Endothelial cell of umbilical vein (primary cell): Measurements from ENCODE around the gene FRK. TPM values are rescaled to one million over a fixed set of nuclear protein-coding genes. Genes with fewer than 3 reads are reported as not detected.

ENCODE experiments used
- BruUV-seq: library from RNA; stranded (reverse); fragments of 400-500 nt; replicated peaks from 2 replicates; lab custom pipeline; 2021; lab: Mats Ljungman, UMichigan
- CTCF ChIA-PET: fragments of 300-600, 350-600 bp; sonication (Branson Sonifier 250); formaldehyde crosslinking; loops from one replicate; lab custom pipeline; 2021; ENCODE audit warnings: antibody characterized with exemption, inconsistent platforms; lab: Charles Lee
- POLR2A ChIA-PET: fragments of 300-600, 350-600 bp; sonication (Branson Sonifier 250); formaldehyde crosslinking; loops from one replicate; lab custom pipeline; 2021; ENCODE audit warnings: antibody characterized with exemption, inconsistent platforms; lab: Charles Lee
- DNase-seq: peaks from one replicate; pipeline ENCODE4 v3.0.0-alpha.2; 2011; ENCODE audit warnings: low read depth, low spot score
- FAIRE-seq: peaks from 2 replicates; lab custom pipeline; 2011; peaks lifted over from hg19 to GRCh38; lab: Jason Lieb, UNC
- H2AFZ ChIP-seq: 2 replicates; pipeline ENCODE4 v1.6.0; 2012; ENCODE audit warnings: low read depth, low read length, control low read depth, inconsistent platforms
- H3K27ac ChIP-seq: 2 replicates; pipeline ENCODE4 v1.5.1; 2011; ENCODE audit warnings: low read depth, mild to moderate bottlenecking, control low read depth, low read length, moderate library complexity; ENCODE audit not compliant: insufficient read depth
- H3K27me3 ChIP-seq, 2 experiments: 2 replicates each; pipeline versions ENCODE4 v1.6.0 to v1.6.1; 2011; ENCODE audit warnings: low read length in 2 of 2, mixed read lengths in 1 of 2; ENCODE audit not compliant: control insufficient read depth in 2 of 2, insufficient read depth in 2 of 2
- H3K36me3 ChIP-seq, 2 experiments: 2 replicates in 1 of 2; 3 replicates in 1 of 2; pipeline ENCODE4 v1.5.1; 2011; ENCODE audit warnings: low read length in 2 of 2, mild to moderate bottlenecking in 1 of 2, moderate library complexity in 1 of 2; ENCODE audit not compliant: control insufficient read depth in 2 of 2, insufficient read depth in 2 of 2; ENCODE audit errors: extremely low read depth in 1 of 2
- H3K4me1 ChIP-seq: 3 replicates; pipeline ENCODE4 v1.5.1; 2011; ENCODE audit warnings: mild to moderate bottlenecking, low read length; ENCODE audit not compliant: control insufficient read depth, insufficient read depth; ENCODE audit errors: extremely low read depth
- H3K4me2 ChIP-seq: 2 replicates; pipeline ENCODE4 v1.6.1; 2011; ENCODE audit warnings: low read length, control low read depth, mixed read lengths; ENCODE audit not compliant: insufficient read depth
- H3K4me3 ChIP-seq, 3 experiments: fragments of 200-600 bp in 1 of 3; sonication (generic), shearing (Covaris generic) in 1 of 3; replicated peaks in 1 of 3; 2 replicates each; pipeline ENCODE4 v1.5.1; 2011 to 2016; ENCODE audit warnings: control low read depth in 3 of 3, low read length in 3 of 3, mild to moderate bottlenecking in 2 of 3, inconsistent platforms in 1 of 3, low read depth in 1 of 3, moderate library complexity in 1 of 3; ENCODE audit not compliant: insufficient read depth in 1 of 3
- H3K79me2 ChIP-seq: 2 replicates; pipeline ENCODE4 v1.6.0; 2012; ENCODE audit warnings: low read length, inconsistent platforms; ENCODE audit not compliant: control insufficient read depth, insufficient read depth
- H3K9ac ChIP-seq: replicated peaks from 2 replicates; pipeline ENCODE3; 2011; ENCODE audit warnings: low read length, control low read depth; ENCODE audit not compliant: insufficient read depth; ENCODE audit errors: extremely low read depth
- H3K9me1 ChIP-seq: replicated peaks from 3 replicates; pipeline ENCODE4 v1.6.0; 2011; ENCODE audit warnings: mild to moderate bottlenecking, low read length; ENCODE audit not compliant: control insufficient read depth, insufficient read depth; ENCODE audit errors: extremely low read depth
- H3K9me3 ChIP-seq: replicated peaks from 2 replicates; pipeline ENCODE4 v1.5.1; 2012; ENCODE audit warnings: low read length, inconsistent platforms; ENCODE audit not compliant: control insufficient read depth, insufficient read depth
- H4K20me1 ChIP-seq: replicated peaks from 2 replicates; pipeline ENCODE3; 2011; ENCODE audit warnings: mild to moderate bottlenecking, low read length; ENCODE audit not compliant: control insufficient read depth, insufficient read depth; ENCODE audit errors: extremely low read depth
- CTCF ChIP-seq, 2 donors: IDR thresholded peaks; 1 replicate in 1 of 2; 2 replicates in 1 of 2; pipeline ENCODE4 v1.5.1; 2011; ENCODE audit warnings: low read length in 2 of 2, mild to moderate bottlenecking in 2 of 2, moderate library complexity in 2 of 2, control low read depth in 1 of 2, inconsistent platforms in 1 of 2, low read depth in 1 of 2; ENCODE audit not compliant: insufficient read depth in 1 of 2; ENCODE audit errors: extremely low read depth in 1 of 2
- EZH2 ChIP-seq: IDR thresholded peaks from 2 replicates; pipeline ENCODE4 v1.6.1; 2012; ENCODE audit warnings: borderline replicate concordance, low read depth, mild to moderate bottlenecking, moderate library complexity, low read length, inconsistent platforms; ENCODE audit not compliant: severe bottlenecking
- FOS ChIP-seq: IDR thresholded peaks from 2 replicates; pipeline ENCODE4 v1.6.1; 2011; ENCODE audit warnings: mild to moderate bottlenecking, low read length, moderate library complexity, borderline replicate concordance; ENCODE audit not compliant: insufficient read depth
- GATA2 ChIP-seq: IDR thresholded peaks from 2 replicates; pipeline ENCODE4 v1.7.0; 2011; ENCODE audit warnings: low read depth, mild to moderate bottlenecking, moderate library complexity, mixed read lengths, low read length; ENCODE audit not compliant: insufficient read length, insufficient read depth
- JUN ChIP-seq: IDR thresholded peaks from 2 replicates; pipeline ENCODE4 v1.6.1; 2011; ENCODE audit warnings: borderline replicate concordance, low read depth; ENCODE audit not compliant: insufficient read length, insufficient read depth
- MAX ChIP-seq: IDR thresholded peaks from 2 replicates; pipeline ENCODE4 v1.6.1; 2011; ENCODE audit not compliant: insufficient read depth, insufficient read length
- MYC ChIP-seq: IDR thresholded peaks from one replicate; pipeline ENCODE4 v1.6.1; 2011; ENCODE audit warnings: mild to moderate bottlenecking, low read depth, low read length
- POLR2A ChIP-seq: IDR thresholded peaks from 2 replicates; pipeline ENCODE4 v1.6.1; 2012; ENCODE audit warnings: low read depth, mild to moderate bottlenecking, control low read depth, low read length
- POLR2AphosphoS5 ChIP-seq: IDR thresholded peaks from 2 replicates; pipeline ENCODE4 v1.6.1; 2012; ENCODE audit warnings: low read depth, mild to moderate bottlenecking, control low read depth, low read length, moderate library complexity; ENCODE audit not compliant: insufficient read depth
- dilution Hi-C: fragments of 300-500 bp; cut with MboI; formaldehyde crosslinking; loops from one replicate; pipeline ENCODE4 v1.15.0; 2019; ENCODE audit warnings: low sequenced_read_pairs; ENCODE audit not compliant: extremely low pct_ligation_motif_present
- intact Hi-C: fragments of 100-400 bp; cut with micrococcal nuclease; formaldehyde crosslinking; loops from one replicate; pipeline ENCODE4 v1.10.0; 2022
- polyA plus RNA-seq, 4 experiments: library from polyadenylated mRNA; depleted of rRNA in 3 of 4; stranded (reverse) in 3 of 4; unstranded in 1 of 4; fragments of >200 nt; gene quantifications; 2 replicates each; pipeline versions ENCODE4 v1.2.1 to v1.2.3, GENCODE V29; 2011 to 2012; ENCODE audit warnings: missing spikeins in 1 of 4
- total RNA-seq: library from RNA; stranded (reverse); gene quantifications from 2 replicates; pipeline ENCODE4 v1.2.3, GENCODE V29; 2021

The FRK gene
- total and polyA plus RNA-seq, 2 donors (not counting 3 experiments of a cell fraction or from before 2014, with no cell fraction given) = 0.01 TPM; not detected in 1

- DNase-seq = no peak
- no peaks in the 10 kb centered on the region for H4K20me1 ChIP-seq
- H3K27ac ChIP-seq = no peak overlapping the region
- intact Hi-C loops = no loop called here
- no peaks in the 10 kb centered on the region for H3K36me3 ChIP-seq
- FAIRE-seq = no peak
- no peak overlapping the region for H2AFZ ChIP-seq
- no peaks in the 10 kb centered on the region for H3K9me3 ChIP-seq
- H3K4me1 ChIP-seq = no peaks in the 10 kb centered on the region
- no peaks in the 10 kb centered on the region for H3K9me1 ChIP-seq
- BruUV-seq = no TSS peak
- no peaks in the 10 kb centered on the region for H3K27me3 ChIP-seq
- TF ChIP-seq FOS = no peak
- no peak for TF ChIP-seq CTCF (IDR thresholded peaks at IDR 0.05; ENCODE audit: extremely low read depth in 1 of 2, insufficient read depth in 1 of 2, low read depth in 1 of 2, low read length in 2 of 2)
- no peak for TF ChIP-seq MYC
- no peak for TF ChIP-seq GATA2
- no peak for TF ChIP-seq POLR2A
- no peak for TF ChIP-seq EZH2
- no peak for TF ChIP-seq MAX
- TF ChIP-seq POLR2AphosphoS5 = no peak
- no peak for TF ChIP-seq JUN
- H3K4me3 ChIP-seq = no peak overlapping the region
- H3K4me2 ChIP-seq = no peak overlapping the region
- no peak overlapping the region for H3K9ac ChIP-seq
- no peaks in the 10 kb centered on the region for H3K79me2 ChIP-seq
- ChIA-PET POLR2A (no interaction called here), CTCF (interaction anchor here (1.9 to 2.0 kb wide), 2 partner anchors 79 to 82 kb away, joined by 7 to 16 read pairs; no protein-coding TSS in a partner anchor)
- dilution Hi-C loops = no loop called here
Measured at GRCh38 chr6:116090251-116090650, 29.6 kb upstream of the FRK start.
